Measurements from ENCODE around the gene RNASE2.
A peak's percentile ranks its signal among the peaks of the same experiment; 100 is the strongest.

The RNASE2 gene

DNA sequence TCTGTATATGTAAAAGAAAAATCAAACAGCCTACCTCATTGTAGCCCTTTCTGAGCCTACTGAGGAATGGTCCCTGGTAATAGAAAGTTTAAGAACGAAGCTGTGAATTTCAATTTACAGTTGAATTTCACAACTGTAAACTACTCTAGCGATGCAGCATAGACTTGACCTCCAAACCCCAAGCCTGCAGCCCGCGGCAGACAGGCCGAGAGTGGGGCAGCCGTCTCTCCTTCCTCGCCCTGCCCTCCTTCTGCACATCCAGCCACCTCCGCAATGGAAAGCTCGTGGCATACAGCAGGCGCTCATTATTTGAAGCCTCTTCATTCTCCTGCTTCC is 15.3 kb downstream of the RNASE2 start:
- TF ChIP-seq, protein P1, sequence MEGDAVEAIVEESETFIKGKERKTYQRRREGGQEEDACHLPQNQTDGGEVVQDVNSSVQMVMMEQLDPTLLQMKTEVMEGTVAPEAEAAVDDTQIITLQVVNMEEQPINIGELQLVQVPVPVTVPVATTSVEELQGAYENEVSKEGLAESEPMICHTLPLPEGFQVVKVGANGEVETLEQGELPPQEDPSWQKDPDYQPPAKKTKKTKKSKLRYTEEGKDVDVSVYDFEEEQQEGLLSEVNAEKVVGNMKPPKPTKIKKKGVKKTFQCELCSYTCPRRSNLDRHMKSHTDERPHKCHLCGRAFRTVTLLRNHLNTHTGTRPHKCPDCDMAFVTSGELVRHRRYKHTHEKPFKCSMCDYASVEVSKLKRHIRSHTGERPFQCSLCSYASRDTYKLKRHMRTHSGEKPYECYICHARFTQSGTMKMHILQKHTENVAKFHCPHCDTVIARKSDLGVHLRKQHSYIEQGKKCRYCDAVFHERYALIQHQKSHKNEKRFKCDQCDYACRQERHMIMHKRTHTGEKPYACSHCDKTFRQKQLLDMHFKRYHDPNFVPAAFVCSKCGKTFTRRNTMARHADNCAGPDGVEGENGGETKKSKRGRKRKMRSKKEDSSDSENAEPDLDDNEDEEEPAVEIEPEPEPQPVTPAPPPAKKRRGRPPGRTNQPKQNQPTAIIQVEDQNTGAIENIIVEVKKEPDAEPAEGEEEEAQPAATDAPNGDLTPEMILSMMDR (IDR thresholded peaks at IDR 0.05) = no peak

DNA sequence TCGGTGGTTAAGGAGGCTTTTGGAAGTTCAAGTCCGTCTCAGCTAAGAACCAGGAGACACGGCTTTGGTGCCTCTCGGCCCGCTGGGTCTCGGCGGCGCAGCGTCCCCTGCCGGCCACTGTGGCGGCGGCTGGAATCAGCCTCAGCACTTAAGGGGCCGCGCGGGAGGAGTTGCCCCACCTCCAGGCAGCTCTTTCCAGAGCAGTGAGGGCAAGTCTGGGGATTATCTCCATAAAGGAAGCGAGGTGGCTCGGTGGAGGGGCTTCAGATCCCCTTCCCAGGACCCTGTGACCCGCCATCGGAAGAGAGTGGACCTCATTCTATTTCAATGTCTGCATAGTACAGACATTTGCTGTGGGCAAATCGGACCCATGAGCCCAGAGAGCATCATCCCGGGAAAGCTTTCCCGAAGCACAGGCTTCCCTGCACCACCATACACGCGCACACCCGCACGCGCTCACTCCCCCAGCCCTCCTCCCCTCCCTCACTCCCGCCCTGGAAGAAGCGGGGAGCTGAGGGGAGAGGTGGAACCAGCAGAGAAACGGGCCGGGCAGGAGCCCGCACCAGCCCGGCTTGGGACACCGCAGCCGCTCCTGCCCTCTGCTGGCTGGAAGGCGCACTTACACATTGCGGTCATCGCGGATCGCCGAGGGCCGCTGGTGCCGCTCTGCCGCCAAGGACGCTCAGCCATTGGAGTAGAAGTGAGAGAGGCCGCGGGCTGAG is 15.9 kb downstream of the RNASE2 start:
- TF ChIP-seq, protein P1 (IDR thresholded peaks at IDR 0.05) = peak; percentile 94

DNA sequence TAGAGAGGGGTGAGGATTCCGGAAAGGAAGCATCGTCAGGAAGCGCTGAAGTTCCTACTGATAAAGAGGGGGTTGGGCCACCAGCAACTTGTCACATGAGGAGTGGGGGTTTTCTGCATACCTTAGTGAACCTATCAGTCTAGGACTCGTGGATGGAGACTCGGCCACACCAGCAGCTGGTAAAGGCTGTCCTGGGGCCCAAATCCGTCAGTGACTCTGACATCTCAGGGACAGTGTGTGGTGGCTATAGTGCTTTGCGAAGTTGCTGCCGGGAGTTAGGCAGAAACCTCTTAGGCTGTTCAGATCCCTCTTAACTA is 16.4 kb downstream of the RNASE2 start:
- TF ChIP-seq, protein P1 (IDR thresholded peaks at IDR 0.05) = no peak

DNA sequence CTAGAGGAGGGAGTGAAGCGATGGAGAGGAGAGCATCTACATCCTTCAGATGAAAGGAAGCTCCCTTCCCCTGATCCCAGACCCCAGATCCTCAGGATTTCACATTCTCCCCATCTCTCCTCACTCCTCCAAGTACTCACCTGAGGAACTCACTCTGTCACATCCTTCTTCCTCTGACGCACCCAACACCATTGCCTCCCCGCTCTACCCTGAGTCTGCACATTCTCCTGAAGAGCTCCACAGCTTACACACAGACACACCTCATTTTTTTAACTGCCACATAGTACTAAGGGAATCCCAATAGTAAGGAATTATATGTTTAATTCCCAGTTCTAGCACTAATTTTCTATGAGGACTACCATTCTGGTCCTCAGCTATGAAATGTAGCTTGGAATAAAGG is 18.2 kb downstream of the RNASE2 start:
- TF ChIP-seq, protein P1 (IDR thresholded peaks at IDR 0.05) = no peak

DNA sequence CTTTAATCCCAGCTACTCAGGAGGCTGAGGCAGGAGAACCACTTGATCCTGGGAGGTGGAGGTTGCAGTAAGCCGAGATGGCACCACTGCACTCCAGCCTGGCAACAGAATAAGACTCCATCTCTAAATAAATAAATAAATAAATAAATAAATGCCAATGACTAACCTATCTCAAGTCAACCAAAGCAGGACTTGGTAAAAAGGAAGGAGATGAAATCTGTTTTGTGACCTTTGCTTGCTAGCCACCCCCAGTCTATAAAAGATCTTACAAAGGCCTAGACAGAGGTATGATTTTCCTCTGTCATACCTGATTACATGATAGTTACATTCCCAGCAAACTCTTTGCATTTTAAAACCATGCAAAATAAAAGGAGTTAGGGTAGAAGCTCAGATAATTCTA is 21.0 kb downstream of the RNASE2 start:
- TF ChIP-seq, protein P1 (IDR thresholded peaks at IDR 0.05) = no peak

DNA sequence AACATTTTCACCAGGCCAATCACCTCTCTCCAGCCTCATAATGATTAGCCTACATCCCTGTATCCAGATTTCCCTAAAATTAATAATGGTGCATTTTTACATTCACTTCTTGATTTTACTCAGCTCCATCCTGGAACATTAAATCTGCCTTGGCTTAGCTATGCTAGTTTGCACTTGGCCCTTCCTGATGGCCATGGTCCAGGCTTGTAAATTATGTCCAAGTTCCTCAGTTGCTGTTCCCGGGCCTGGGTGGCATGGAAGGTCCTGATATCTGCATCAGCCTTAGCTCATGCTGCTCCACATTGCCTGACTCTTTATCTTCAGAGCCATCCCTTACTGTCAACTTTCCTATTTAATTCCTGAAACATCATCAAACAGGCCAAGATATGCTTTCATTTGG is 23.4 kb downstream of the RNASE2 start:
- TF ChIP-seq, protein P1 (IDR thresholded peaks at IDR 0.05) = no peak

DNA sequence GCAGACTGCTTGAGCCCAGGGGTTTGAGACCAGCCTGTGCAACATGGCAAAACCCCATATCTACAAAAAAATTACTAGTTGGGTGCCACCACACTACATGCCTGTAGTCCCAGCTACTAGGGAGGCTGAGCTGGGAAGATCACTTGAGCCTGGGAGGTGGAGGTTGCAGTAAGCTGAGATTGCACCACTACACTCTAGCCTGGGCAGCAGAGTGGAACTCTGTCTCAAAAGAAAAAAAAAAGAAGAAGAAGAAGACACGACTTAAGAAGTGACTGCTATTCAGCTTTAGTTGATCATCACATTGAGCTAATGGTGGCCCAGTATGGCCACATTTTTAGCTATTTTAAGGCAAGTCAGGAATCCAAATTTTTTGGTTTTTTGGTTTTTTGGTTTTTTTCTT is 25.6 kb downstream of the RNASE2 start:
- TF ChIP-seq, protein P1 (IDR thresholded peaks at IDR 0.05) = no peak
